ENCODE data around the gene INTS11.

INTS11 gene

GRCh38 chr1:1303736-1304135, 20.7 kb downstream of the INTS11 start:
- Histone ChIP-seq H3K27ac (no peak overlapping the region), H3K27me3 (ENCODE audit: insufficient read depth, low read depth) (no peaks in the 10 kb centered on the region), H4K20me1 (ENCODE audit: insufficient read depth) (no peaks in the 10 kb centered on the region; the same call in 1 of the 2 replicates), H3K4me2 (no peak overlapping the region), H3K4me3 (IDR thresholded peaks at IDR 0.05; ENCODE audit: insufficient read depth, low read depth, low read length) (no peak overlapping the region), H3K9ac (no peak overlapping the region), H3K79me2 (ENCODE audit: insufficient read depth, low read depth) (peaks cover 24% of the 10 kb centered on the region), H2AFZ (ENCODE audit: low read depth) (no peak overlapping the region), H3K36me3 (ENCODE audit: insufficient read depth) (no peaks in the 10 kb centered on the region), H3K4me1 (ENCODE audit: low read depth, poor library complexity, severe bottlenecking) (peaks cover 17% of the 10 kb centered on the region)
- no peak for TF ChIP-seq CTCF (conservative IDR thresholded peaks at IDR 0.05; ENCODE audit: low read depth, low read length)

GRCh38 chr1:1302951-1303509, 21.4 kb downstream of the INTS11 start:
- H3K4me2 ChIP-seq = no peak overlapping the region

GRCh38 chr1:1302006-1302430, 22.4 kb downstream of the INTS11 start:
- H3K9ac ChIP-seq = no peak overlapping the region

More at GRCh38 chr1:1302951-1303509, 21.4 kb downstream of the INTS11 start:
- H3K27me3 ChIP-seq (ENCODE audit: insufficient read depth, low read depth) = no peaks in the 10 kb centered on the region
- H3K27ac ChIP-seq = no peak overlapping the region
- H3K9ac ChIP-seq = no peak overlapping the region
- peaks cover 17% of the 10 kb centered on the region for H3K4me1 ChIP-seq (ENCODE audit: low read depth, poor library complexity, severe bottlenecking)
- H2AFZ ChIP-seq (ENCODE audit: low read depth) = no peak overlapping the region
- TF ChIP-seq CTCF (conservative IDR thresholded peaks at IDR 0.05; ENCODE audit: low read depth, low read length) = no peak
- no peak overlapping the region for H3K4me3 ChIP-seq (IDR thresholded peaks at IDR 0.05; ENCODE audit: insufficient read depth, low read depth, low read length)
- H3K79me2 ChIP-seq (ENCODE audit: insufficient read depth, low read depth) = peaks cover 24% of the 10 kb centered on the region
- H4K20me1 ChIP-seq (ENCODE audit: insufficient read depth) = no peaks in the 10 kb centered on the region; the same call in 1 of the 2 replicates
- H3K36me3 ChIP-seq (ENCODE audit: insufficient read depth) = no peaks in the 10 kb centered on the region

GRCh38 chr1:1300352-1300739, 24.1 kb downstream of the INTS11 start:
- Histone ChIP-seq H4K20me1 (ENCODE audit: insufficient read depth) (no peaks in the 10 kb centered on the region; the same call in 1 of the 2 replicates), H3K27me3 (ENCODE audit: insufficient read depth, low read depth) (no peaks in the 10 kb centered on the region), H3K4me2 (no peak overlapping the region), H2AFZ (ENCODE audit: low read depth) (no peak overlapping the region), H3K79me2 (ENCODE audit: insufficient read depth, low read depth) (peaks cover 8% of the 10 kb centered on the region), H3K4me1 (ENCODE audit: low read depth, poor library complexity, severe bottlenecking) (peaks cover 10% of the 10 kb centered on the region), H3K4me3 (IDR thresholded peaks at IDR 0.05; ENCODE audit: insufficient read depth, low read depth, low read length) (no peak overlapping the region), H3K9ac (no peak overlapping the region), H3K36me3 (ENCODE audit: insufficient read depth) (no peaks in the 10 kb centered on the region), H3K27ac (no peak overlapping the region)
- TF ChIP-seq CTCF (conservative IDR thresholded peaks at IDR 0.05; ENCODE audit: low read depth, low read length) = peak; percentile 30; the same call in 1 of the 2 replicates

More at GRCh38 chr1:1302006-1302430, 22.4 kb downstream of the INTS11 start:
- Histone ChIP-seq H3K36me3 (ENCODE audit: insufficient read depth) (no peaks in the 10 kb centered on the region), H2AFZ (ENCODE audit: low read depth) (no peak overlapping the region), H3K4me1 (ENCODE audit: low read depth, poor library complexity, severe bottlenecking) (peaks cover 17% of the 10 kb centered on the region), H3K27ac (no peak overlapping the region), H3K4me3 (IDR thresholded peaks at IDR 0.05; ENCODE audit: insufficient read depth, low read depth, low read length) (no peak overlapping the region), H3K4me2 (no peak overlapping the region), H3K27me3 (ENCODE audit: insufficient read depth, low read depth) (no peaks in the 10 kb centered on the region), H4K20me1 (ENCODE audit: insufficient read depth) (no peaks in the 10 kb centered on the region; the same call in 1 of the 2 replicates), H3K79me2 (ENCODE audit: insufficient read depth, low read depth) (peaks cover 20% of the 10 kb centered on the region)
- TF ChIP-seq CTCF (conservative IDR thresholded peaks at IDR 0.05; ENCODE audit: low read depth, low read length) = peak; percentile 53
